Calu3 (cell line): ENCODE measurements around the gene GLIS1. TPM values are rescaled to one million over a fixed set of nuclear protein-coding genes. Genes with fewer than 3 reads are reported as not detected.

Experiments
- BruUV-seq: library from RNA; stranded (reverse); fragments of 400-500 nt; replicated peaks from 2 replicates; lab custom pipeline; 2021; lab: Mats Ljungman, UMichigan
- CTCF ChIA-PET: fragments of 300-600 bp; sonication (Branson Sonifier 250); formaldehyde crosslinking; loops from one replicate; lab custom pipeline; 2022; ENCODE audit warnings: antibody characterized with exemption; lab: Charles Lee
- DNase-seq: peaks from one replicate; pipeline ENCODE4 v3.0.0; 2022
- H3K27ac Mint-ChIP-seq: one replicate; pipeline ENCODE4 v1.8.0; 2022; ENCODE audit warnings: mixed read lengths; ENCODE audit not compliant: unreplicated experiment
- H3K27me3 Mint-ChIP-seq: one replicate; pipeline ENCODE4 v1.8.0; 2022; ENCODE audit warnings: mixed read lengths; ENCODE audit not compliant: unreplicated experiment
- H3K36me3 Mint-ChIP-seq: one replicate; pipeline ENCODE4 v1.8.0; 2022; ENCODE audit warnings: mild to moderate bottlenecking, moderate library complexity, mixed read lengths; ENCODE audit not compliant: insufficient read depth, unreplicated experiment
- H3K4me1 Mint-ChIP-seq: one replicate; pipeline ENCODE4 v1.8.0; 2022; ENCODE audit warnings: mild to moderate bottlenecking, low read depth, mixed read lengths; ENCODE audit not compliant: unreplicated experiment
- H3K4me3 Mint-ChIP-seq: one replicate; pipeline ENCODE4 v1.8.0; 2022; ENCODE audit warnings: mild to moderate bottlenecking, low read depth, moderate library complexity, mixed read lengths; ENCODE audit not compliant: unreplicated experiment
- H3K9me3 Mint-ChIP-seq: one replicate; pipeline ENCODE4 v1.8.0; 2022; ENCODE audit warnings: low read depth, mixed read lengths; ENCODE audit not compliant: unreplicated experiment
- CTCF ChIP-seq: fragments of 200-600 bp; IDR thresholded peaks from one replicate; pipeline ENCODE4 v1.8.0; 2022; ENCODE audit warnings: antibody characterized with exemption; ENCODE audit not compliant: unreplicated experiment
- intact Hi-C: fragments of 100-400 bp; cut with micrococcal nuclease; formaldehyde crosslinking; loops from one replicate; pipeline ENCODE4 v1.10.0; 2022; ENCODE audit not compliant: unreplicated experiment
- total RNA-seq: library from RNA; stranded (reverse); gene quantifications from 2 replicates; pipeline ENCODE4 v1.2.3, GENCODE V29; 2022

GLIS1 gene
- total RNA-seq, 1 experiment from 2014 or later, result not detected

GRCh38 chr1:53733975-53734649, 4.9 kb downstream of the GLIS1 start:
- BruUV-seq, result no TSS peak
- Mint-ChIP-seq H3K36me3 (peaks cover 4% of the 10 kb centered on the region), H3K27me3 (peaks cover 81% of the 10 kb centered on the region), H3K4me3 (no peak overlapping the region), H3K27ac (no peak overlapping the region), H3K4me1 (no peaks in the 10 kb centered on the region), H3K9me3 (no peaks in the 10 kb centered on the region)
- DNase-seq, result no peak
- CTCF ChIA-PET, result interaction anchor here (0.7 kb wide), 1 partner anchor 813 kb away, joined by 8 read pairs; no protein-coding TSS in a partner anchor
- no peak for TF ChIP-seq CTCF
- intact Hi-C loops, result no loop called here

GRCh38 chr1:53733447-53733931, 5.5 kb downstream of the GLIS1 start:
- H3K4me1 Mint-ChIP-seq, result no peaks in the 10 kb centered on the region
- CTCF ChIA-PET, result interaction anchor here (0.7 kb wide), 1 partner anchor 813 kb away, joined by 8 read pairs; no protein-coding TSS in a partner anchor
- no peak for TF ChIP-seq CTCF

DNA sequence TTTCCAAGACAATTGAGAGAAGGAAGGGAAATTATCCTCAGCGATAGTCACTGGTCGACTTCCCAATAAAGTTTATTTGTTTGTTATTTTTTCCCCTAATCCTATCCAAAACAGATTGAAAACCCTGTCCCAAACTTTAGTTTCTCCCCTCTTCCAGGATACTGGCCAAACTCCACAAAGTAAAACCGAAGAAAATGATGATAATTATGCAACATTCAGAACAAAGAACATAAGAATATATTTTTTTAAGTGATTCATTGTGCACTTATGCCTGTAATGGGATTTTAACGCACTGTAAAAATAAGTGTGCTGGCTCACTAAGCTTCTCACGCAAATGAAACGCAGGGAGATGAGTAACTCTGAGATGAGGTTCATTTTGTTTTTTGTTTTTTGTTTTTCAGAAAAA, 6.0 kb downstream of the GLIS1 start:
- TF ChIP-seq CTCF, result no peak
- no peak for DNase-seq
- intact Hi-C loops, result no loop called here
- H3K9me3 Mint-ChIP-seq, result no peaks in the 10 kb centered on the region
- H3K4me3 Mint-ChIP-seq, result no peak overlapping the region
- no TSS peak for BruUV-seq
- H3K27ac Mint-ChIP-seq, result no peak overlapping the region
- H3K36me3 Mint-ChIP-seq, result no peaks in the 10 kb centered on the region
- CTCF ChIA-PET, result no interaction called here
- peaks cover 93% of the 10 kb centered on the region for H3K27me3 Mint-ChIP-seq
- H3K4me1 Mint-ChIP-seq, result no peaks in the 10 kb centered on the region

More at GRCh38 chr1:53733447-53733931, 5.5 kb downstream of the GLIS1 start:
- BruUV-seq, result no TSS peak
- no peak overlapping the region for H3K4me3 Mint-ChIP-seq
- DNase-seq, result no peak
- H3K27me3 Mint-ChIP-seq, result peaks cover 88% of the 10 kb centered on the region
- peaks cover 1% of the 10 kb centered on the region for H3K36me3 Mint-ChIP-seq
- no peaks in the 10 kb centered on the region for H3K9me3 Mint-ChIP-seq
- H3K27ac Mint-ChIP-seq, result no peak overlapping the region
- intact Hi-C loops, result no loop called here

DNA sequence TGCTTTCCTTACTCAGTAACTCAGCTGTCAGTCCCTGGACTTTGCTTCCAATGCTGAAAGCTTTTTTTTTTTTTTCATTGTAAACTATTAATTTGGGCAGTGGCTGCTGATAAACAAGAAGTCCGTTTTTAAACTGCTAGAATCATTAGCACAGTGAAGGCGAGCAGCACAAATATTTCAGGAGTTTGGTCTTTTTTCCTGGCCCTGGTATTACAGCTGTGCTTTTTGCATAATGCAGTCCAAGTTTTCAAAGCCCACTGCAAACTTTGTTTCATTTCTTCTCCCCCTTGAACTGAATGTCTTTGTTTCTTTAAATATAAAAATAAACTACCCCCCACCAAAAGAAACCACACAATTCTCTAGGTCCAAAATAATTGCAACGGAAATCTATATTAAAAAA, 6.6 kb downstream of the GLIS1 start:
- Mint-ChIP-seq H3K27ac (no peak overlapping the region), H3K4me1 (no peaks in the 10 kb centered on the region), H3K36me3 (no peaks in the 10 kb centered on the region), H3K4me3 (no peak overlapping the region), H3K27me3 (peaks cover 98% of the 10 kb centered on the region), H3K9me3 (no peaks in the 10 kb centered on the region)
- DNase-seq, result no peak
- CTCF ChIA-PET, result no interaction called here
- intact Hi-C loops, result no loop called here
- TF ChIP-seq CTCF, result no peak
- BruUV-seq, result no TSS peak
